SH-SY5Y (cell line): ENCODE data around the gene FSTL5.

Experiments used
- GATA2 ChIP-seq: IDR thresholded peaks from 2 replicates; pipeline ENCODE4 v1.6.1; 2011; ENCODE audit warnings: mild to moderate bottlenecking, low read depth, low read length
- GATA3 ChIP-seq: IDR thresholded peaks from 2 replicates; pipeline ENCODE4 v1.6.1; 2011; ENCODE audit warnings: low read depth, mild to moderate bottlenecking, low read length, moderate library complexity

GRCh38 chr4:161816958-161817357, 346.8 kb downstream of the FSTL5 start:
- no peak for TF ChIP-seq GATA2
- TF ChIP-seq GATA3: no peak
